Activated CD8-positive, alpha-beta T cell treated with anti-CD3 and anti-CD28 coated beads, Interleukin-2, amount 10 ng/mL, durations not matched to agents 7 days and 5 days (primary cell): ENCODE results near the gene MARK4. TPM values are rescaled to one million over a fixed set of nuclear protein-coding genes. Genes with fewer than 3 reads are reported as not detected.
"Not testable (repeated sequence)": the region's sequence is repeated elsewhere in the genome, so short reads cannot be mapped to it uniquely, and the experiment has no call there.

Source experiments
- ATAC-seq: fragments of 150-1000 bp; cut with Tn5 transposase; one replicate; pipeline ENCODE4 v1.10.0; 2021; ENCODE audit warnings: moderate library complexity
- CTCF ChIA-PET: fragments of 350-600 bp; sonication (Branson Sonifier 250); formaldehyde crosslinking; loops from one replicate; lab custom pipeline; 2021; ENCODE audit warnings: antibody characterized with exemption; lab: Charles Lee
- POLR2A ChIA-PET: fragments of 350-600 bp; sonication (Branson Sonifier 250); formaldehyde crosslinking; loops from one replicate; lab custom pipeline; 2021; ENCODE audit warnings: antibody characterized with exemption; lab: Charles Lee
- DNase-seq: peaks from one replicate; pipeline ENCODE4 v3.0.0-alpha.2; 2020
- H3K27ac Mint-ChIP-seq: one replicate; pipeline ENCODE4 v1.8.0; 2021; ENCODE audit warnings: mild to moderate bottlenecking, mixed read lengths
- H3K27me3 Mint-ChIP-seq: one replicate; pipeline ENCODE4 v1.8.0; 2021; ENCODE audit warnings: low read depth, mixed read lengths
- H3K36me3 Mint-ChIP-seq: one replicate; pipeline ENCODE4 v1.8.0; 2021; ENCODE audit warnings: low read depth, mixed read lengths
- H3K4me1 Mint-ChIP-seq: one replicate; pipeline ENCODE4 v1.8.0; 2021; ENCODE audit warnings: low read depth, mixed read lengths
- H3K4me3 Mint-ChIP-seq: one replicate; pipeline ENCODE4 v1.8.0; 2021; ENCODE audit warnings: mild to moderate bottlenecking, mixed read lengths
- H3K9me3 Mint-ChIP-seq: one replicate; pipeline ENCODE4 v1.8.0; 2022; ENCODE audit warnings: mixed read lengths; ENCODE audit not compliant: insufficient read depth
- total RNA-seq, 2 experiments: library from RNA; stranded (reverse); gene quantifications; one replicate each; pipeline ENCODE4 v1.2.3, GENCODE V29; 2021

MARK4 gene
- total RNA-seq, 2 experiments from 2014 or later, result 18.3 to 18.5 TPM

DNA sequence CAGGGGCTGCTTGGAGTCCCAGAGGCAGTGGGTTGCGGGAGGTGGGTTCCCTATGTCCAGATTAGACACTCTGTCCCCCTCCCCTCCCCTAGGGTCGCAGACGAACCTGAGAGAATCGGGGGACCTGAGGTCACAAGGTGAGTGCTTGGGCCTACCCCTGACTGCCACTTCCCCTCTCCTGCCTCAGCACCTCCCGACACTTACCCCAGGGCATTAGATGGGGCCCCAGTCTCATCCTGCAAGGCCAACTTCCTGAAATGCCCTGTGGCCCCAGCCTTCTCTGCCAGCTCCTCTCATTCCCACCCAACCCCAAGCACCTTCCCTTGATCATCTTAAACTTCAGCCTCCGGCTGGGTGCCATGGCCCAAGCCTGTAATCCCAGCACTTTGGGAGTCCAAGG, 48.6 kb downstream of the MARK4 start:
- no peak for ATAC-seq
- H3K9me3 Mint-ChIP-seq, result no peaks in the 10 kb centered on the region
- DNase-seq, result no peak
- no peak overlapping the region for H3K4me3 Mint-ChIP-seq
- peaks cover 3% of the 10 kb centered on the region for H3K36me3 Mint-ChIP-seq
- ChIA-PET POLR2A (no interaction called here), CTCF (no interaction called here)
- H3K27ac Mint-ChIP-seq, result no peak overlapping the region
- no peaks in the 10 kb centered on the region for H3K4me1 Mint-ChIP-seq
- H3K27me3 Mint-ChIP-seq, result no peaks in the 10 kb centered on the region

DNA sequence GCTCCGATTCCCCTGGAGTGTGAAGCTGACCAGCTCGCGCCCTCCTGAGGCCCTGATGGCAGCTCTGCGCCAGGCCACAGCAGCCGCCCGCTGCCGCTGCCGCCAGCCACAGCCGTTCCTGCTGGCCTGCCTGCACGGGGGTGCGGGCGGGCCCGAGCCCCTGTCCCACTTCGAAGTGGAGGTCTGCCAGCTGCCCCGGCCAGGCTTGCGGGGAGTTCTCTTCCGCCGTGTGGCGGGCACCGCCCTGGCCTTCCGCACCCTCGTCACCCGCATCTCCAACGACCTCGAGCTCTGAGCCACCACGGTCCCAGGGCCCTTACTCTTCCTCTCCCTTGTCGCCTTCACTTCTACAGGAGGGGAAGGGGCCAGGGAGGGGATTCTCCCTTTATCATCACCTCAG, 51.3 kb downstream of the MARK4 start:
- H3K4me3 Mint-ChIP-seq, result no peak overlapping the region
- no peaks in the 10 kb centered on the region for H3K27me3 Mint-ChIP-seq
- DNase-seq (no peak), ATAC-seq (no peak)
- ChIA-PET POLR2A (no interaction called here), CTCF (no interaction called here)
- H3K4me1 Mint-ChIP-seq, result no peaks in the 10 kb centered on the region
- peaks cover 2% of the 10 kb centered on the region for H3K36me3 Mint-ChIP-seq
- H3K27ac Mint-ChIP-seq, result no peak overlapping the region
- H3K9me3 Mint-ChIP-seq, result no peaks in the 10 kb centered on the region

DNA sequence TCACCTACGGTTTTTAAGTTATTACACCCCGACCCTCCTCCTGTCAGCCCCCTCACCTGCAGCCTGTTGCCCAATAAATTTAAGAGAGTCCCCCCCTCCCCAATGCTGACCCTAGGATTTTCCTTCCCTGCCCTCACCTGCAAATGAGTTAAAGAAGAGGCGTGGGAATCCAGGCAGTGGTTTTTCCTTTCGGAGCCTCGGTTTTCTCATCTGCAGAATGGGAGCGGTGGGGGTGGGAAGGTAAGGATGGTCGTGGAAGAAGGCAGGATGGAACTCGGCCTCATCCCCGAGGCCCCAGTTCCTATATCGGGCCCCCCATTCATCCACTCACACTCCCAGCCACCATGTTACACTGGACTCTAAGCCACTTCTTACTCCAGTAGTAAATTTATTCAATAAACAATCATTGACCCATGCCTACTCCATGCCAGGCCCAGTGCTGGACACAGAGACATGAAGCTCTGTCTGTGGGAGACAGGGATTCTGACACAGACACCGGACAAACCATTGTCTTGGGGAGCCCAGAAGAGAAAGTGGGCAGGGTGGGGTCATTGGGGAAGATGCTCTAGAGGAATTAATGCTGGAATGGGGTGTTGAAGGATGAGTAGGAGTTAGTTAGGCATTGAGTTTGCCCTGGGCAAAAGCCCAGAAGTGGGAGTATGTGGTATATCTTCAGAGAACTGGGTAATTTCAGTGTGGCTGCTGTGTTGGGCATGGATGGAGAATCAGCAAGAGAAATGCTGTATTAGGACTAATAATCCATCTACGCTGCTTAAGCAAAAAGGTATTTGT, 52.4 kb downstream of the MARK4 start:
- ATAC-seq, result no peak
- CTCF ChIA-PET, result no interaction called here
- DNase-seq, result no peak
- POLR2A ChIA-PET, result no interaction called here
- no peak overlapping the region for H3K4me3 Mint-ChIP-seq
- no peaks in the 10 kb centered on the region for H3K4me1 Mint-ChIP-seq
- H3K36me3 Mint-ChIP-seq, result peaks cover 2% of the 10 kb centered on the region
- no peak overlapping the region for H3K27ac Mint-ChIP-seq
- no peaks in the 10 kb centered on the region for H3K27me3 Mint-ChIP-seq
- H3K9me3 Mint-ChIP-seq, result no peaks in the 10 kb centered on the region

DNA sequence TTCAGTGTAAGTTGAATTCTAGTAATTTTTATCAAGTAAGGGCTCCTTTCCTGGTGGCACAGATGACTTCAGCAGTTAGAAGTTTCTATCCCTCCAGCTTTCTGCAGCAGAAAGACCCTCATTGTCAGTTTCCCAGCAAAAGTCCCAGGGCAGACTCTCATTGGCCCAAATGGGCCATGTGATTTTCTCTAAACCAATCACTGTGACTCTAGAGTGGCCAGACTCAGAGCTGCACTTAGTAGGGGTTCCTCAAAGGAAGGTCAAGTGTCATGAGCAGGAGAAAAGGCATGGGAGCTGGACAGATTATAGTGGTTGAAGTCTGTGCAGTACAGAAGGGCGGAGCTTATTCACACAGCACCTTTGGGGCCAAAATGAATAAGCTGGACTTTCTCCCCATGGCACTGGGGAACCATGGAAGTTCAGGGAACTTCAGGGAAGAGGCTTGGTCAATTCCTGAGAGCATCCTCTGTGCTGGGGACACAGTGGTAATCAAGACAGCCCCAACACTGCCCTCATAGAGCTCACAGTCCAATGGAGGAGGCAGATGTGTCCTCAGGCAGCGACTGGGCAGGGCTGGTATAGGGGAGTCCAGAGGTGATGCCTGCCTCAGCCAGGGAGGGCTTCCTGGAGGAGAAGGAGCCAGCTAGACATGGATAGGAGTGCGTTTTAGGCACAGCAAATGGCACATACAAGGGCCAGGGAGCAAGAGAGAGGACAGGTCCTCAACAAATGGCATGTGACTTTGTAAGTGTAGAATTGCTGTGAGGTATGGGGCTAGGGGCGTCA, 53.3 kb downstream of the MARK4 start:
- Mint-ChIP-seq H3K27ac (no peak overlapping the region), H3K4me1 (no peaks in the 10 kb centered on the region), H3K27me3 (no peaks in the 10 kb centered on the region), H3K36me3 (peaks cover 2% of the 10 kb centered on the region), H3K9me3 (no peaks in the 10 kb centered on the region), H3K4me3 (no peak overlapping the region)
- POLR2A ChIA-PET, result no interaction called here
- CTCF ChIA-PET, result no interaction called here
- no peak for ATAC-seq
- no peak for DNase-seq

DNA sequence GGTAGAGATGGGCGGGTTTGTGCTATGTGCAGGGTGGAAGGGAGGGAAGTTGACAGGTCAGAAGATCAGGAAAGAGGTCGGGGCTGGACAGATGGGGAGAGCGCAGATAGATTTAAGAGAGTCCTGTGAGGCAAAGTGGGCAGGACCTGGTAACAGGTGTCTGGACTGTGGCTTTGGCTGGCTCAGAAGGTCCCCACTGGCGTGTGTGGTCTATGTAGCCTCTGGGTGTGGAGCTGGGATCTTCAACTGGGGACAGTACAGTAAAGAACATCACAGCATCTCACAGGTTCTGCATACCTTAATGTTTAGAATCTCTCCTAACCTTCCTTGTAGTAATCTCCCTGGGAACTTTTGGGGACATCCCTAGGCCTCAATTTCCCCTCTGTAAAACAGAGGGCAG, 53.9 kb downstream of the MARK4 start:
- Mint-ChIP-seq H3K4me3 (no peak overlapping the region), H3K9me3 (no peaks in the 10 kb centered on the region), H3K36me3 (peaks cover 2% of the 10 kb centered on the region), H3K4me1 (no peaks in the 10 kb centered on the region), H3K27ac (no peak overlapping the region), H3K27me3 (no peaks in the 10 kb centered on the region)
- ChIA-PET POLR2A (no interaction called here), CTCF (no interaction called here)
- DNase-seq (no peak), ATAC-seq (no peak)

DNA sequence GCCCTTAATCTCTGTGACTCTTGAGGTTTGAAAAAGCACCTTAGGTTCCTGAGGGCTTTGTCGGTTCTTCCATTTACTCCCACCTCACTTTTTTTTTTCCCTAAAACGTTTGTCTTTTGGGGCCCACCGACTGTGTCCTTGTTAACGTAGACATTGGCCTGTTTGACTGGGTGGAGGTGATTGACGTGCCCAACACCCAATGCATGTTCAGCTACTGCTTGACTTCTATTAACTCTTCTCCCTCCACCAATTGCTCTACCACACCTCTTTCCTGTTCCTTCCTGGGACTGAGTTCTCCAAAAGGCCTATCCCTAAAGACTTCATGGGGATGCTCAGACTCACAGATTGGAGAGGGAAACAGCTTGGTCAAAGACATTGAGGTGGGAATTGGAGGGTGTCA, 54.4 kb downstream of the MARK4 start:
- POLR2A ChIA-PET, result no interaction called here
- CTCF ChIA-PET, result no interaction called here
- no peak overlapping the region for H3K4me3 Mint-ChIP-seq

DNA sequence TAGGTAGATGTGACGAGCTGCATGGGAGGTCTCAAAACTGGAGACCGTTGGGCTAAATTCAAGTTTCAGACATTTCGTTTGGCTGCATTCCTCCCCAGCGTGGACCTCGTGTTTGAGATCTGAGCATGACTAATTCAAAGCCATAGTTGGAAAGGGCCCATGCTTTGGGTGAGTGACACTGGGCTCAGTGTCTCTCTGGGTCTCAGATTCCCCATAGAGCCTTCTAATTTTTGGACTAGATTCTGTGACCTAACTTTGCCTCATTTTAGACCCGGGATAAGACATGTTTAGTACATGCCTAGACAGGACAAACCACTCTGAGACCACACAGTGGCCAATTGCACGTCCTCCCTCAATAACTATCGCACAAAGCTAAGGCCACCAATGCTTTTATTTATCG, 55.0 kb downstream of the MARK4 start:
- POLR2A ChIA-PET, result no interaction called here
- CTCF ChIA-PET, result no interaction called here
- H3K4me3 Mint-ChIP-seq, result no peak overlapping the region

More for the DNA sequence above, 54.4 kb downstream of the MARK4 start:
- Mint-ChIP-seq H3K27me3 (no peaks in the 10 kb centered on the region), H3K27ac (no peak overlapping the region), H3K36me3 (no peaks in the 10 kb centered on the region), H3K9me3 (no peaks in the 10 kb centered on the region), H3K4me1 (no peaks in the 10 kb centered on the region)
- DNase-seq (no peak), ATAC-seq (no peak)

DNA sequence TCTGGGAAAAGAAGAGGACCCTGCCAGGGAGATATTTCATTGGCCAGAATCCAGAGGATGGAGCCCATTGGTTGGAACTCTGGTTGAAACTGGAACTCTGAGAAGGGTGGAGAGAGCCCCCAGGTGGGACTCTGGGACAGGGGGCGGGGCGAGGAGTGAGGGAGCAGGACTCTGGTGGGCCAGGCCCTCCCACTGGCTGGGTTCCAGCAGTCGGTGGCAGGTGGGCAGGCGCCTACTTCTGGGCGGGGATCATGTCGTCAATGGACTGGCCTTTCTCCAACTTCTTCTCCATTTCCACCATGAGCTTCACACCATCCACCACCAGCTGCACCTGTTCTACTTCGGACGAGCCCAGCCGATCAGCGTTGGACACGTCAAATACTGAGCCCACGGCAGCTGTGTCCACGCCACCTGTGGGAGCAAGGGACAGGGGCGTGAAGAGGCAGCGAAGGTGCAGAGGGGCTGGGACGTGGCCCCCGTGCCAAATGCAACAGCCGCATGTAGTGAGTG, 55.5 kb downstream of the MARK4 start:
- POLR2A ChIA-PET, result no interaction called here

More for the DNA sequence above, 55.0 kb downstream of the MARK4 start:
- H3K36me3 Mint-ChIP-seq, result no peaks in the 10 kb centered on the region
- H3K9me3 Mint-ChIP-seq, result no peaks in the 10 kb centered on the region
- no peak overlapping the region for H3K27ac Mint-ChIP-seq
- DNase-seq, result no peak
- no peak for ATAC-seq
- no peaks in the 10 kb centered on the region for H3K27me3 Mint-ChIP-seq
- no peaks in the 10 kb centered on the region for H3K4me1 Mint-ChIP-seq

DNA sequence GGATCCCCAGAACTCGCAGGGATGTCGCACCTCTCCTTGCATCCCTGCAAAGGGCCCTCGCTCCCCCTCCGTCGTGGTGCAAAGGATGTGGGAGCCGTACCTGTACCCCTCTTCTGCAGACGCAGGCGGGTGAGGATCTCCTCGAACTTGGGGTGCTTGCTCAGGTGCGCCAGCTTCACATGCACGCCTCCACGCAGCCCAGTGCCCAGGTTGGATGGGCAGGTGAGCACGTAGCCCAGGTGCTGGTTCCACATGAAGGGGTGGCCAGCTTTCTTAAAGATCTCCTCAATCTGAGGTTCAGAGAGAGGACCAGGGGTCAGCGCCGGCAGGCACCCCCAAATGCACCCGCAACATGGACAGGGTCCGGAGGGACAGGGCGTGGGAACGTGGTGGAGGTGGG, 56.3 kb downstream of the MARK4 start:
- ATAC-seq, result no peak
- Mint-ChIP-seq H3K4me1 (peaks cover 2% of the 10 kb centered on the region), H3K9me3 (no peaks in the 10 kb centered on the region), H3K4me3 (no peak overlapping the region), H3K36me3 (no peaks in the 10 kb centered on the region), H3K27me3 (no peaks in the 10 kb centered on the region), H3K27ac (no peak overlapping the region)
- CTCF ChIA-PET, result no interaction called here
- POLR2A ChIA-PET, result no interaction called here
- no peak for DNase-seq

More for the DNA sequence above, 55.5 kb downstream of the MARK4 start:
- Mint-ChIP-seq H3K9me3 (no peaks in the 10 kb centered on the region), H3K27ac (no peak overlapping the region), H3K4me1 (peaks cover 2% of the 10 kb centered on the region), H3K36me3 (no peaks in the 10 kb centered on the region), H3K4me3 (no peak overlapping the region), H3K27me3 (no peaks in the 10 kb centered on the region)
- ATAC-seq, result no peak
- CTCF ChIA-PET, result no interaction called here
- DNase-seq, result no peak

DNA sequence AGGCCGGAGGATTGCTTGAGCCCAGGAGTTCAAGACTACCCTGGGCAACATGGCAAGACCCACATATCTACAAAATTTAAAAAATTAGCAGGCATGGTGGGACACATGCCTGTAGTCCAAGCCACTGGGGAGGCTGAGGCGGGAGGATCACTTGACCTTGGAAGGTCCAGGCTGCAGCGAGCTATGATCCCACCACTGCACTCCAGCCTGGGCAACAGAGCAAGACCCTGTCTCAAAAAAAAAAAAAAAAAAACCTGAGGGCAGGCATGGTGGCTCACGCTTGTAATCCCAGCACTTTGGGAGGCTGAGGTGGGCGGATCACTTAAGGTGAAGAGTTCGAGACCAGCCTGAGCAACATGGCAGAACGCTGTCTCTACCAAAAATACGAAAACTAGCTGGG, 58.3 kb downstream of the MARK4 start:
- H3K27ac Mint-ChIP-seq, POLR2A ChIA-PET, H3K36me3 Mint-ChIP-seq, H3K4me1 Mint-ChIP-seq, H3K27me3 Mint-ChIP-seq, H3K9me3 Mint-ChIP-seq, H3K4me3 Mint-ChIP-seq, CTCF ChIA-PET, ATAC-seq, DNase-seq: not testable (repeated sequence)

DNA sequence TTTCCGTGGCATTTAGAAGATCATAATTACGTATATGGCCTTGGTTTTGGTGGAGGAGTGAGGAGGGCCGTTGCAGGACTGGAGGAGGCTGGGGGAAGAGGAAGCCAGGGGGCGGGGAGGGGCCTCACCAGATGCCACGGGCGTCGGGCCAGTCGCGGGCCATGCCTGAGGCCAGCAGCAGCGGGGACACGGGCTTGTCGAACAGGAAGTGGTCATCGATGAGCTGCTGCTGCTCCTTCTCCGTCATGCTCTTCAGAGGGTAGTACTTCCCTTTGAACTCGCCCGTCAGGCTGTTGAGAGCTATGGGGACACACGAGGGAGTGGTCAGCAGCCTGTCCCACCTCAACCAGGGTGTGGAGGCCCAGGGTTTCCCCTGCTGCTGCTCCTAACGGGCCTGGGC, 60.5 kb downstream of the MARK4 start:
- Mint-ChIP-seq H3K9me3 (no peaks in the 10 kb centered on the region), H3K27me3 (peaks cover 13% of the 10 kb centered on the region), H3K36me3 (no peaks in the 10 kb centered on the region), H3K4me1 (peaks cover 2% of the 10 kb centered on the region), H3K27ac (no peak overlapping the region), H3K4me3 (no peak overlapping the region)
- POLR2A ChIA-PET, result no interaction called here
- ATAC-seq (no peak), DNase-seq (no peak)
- CTCF ChIA-PET, result no interaction called here

DNA sequence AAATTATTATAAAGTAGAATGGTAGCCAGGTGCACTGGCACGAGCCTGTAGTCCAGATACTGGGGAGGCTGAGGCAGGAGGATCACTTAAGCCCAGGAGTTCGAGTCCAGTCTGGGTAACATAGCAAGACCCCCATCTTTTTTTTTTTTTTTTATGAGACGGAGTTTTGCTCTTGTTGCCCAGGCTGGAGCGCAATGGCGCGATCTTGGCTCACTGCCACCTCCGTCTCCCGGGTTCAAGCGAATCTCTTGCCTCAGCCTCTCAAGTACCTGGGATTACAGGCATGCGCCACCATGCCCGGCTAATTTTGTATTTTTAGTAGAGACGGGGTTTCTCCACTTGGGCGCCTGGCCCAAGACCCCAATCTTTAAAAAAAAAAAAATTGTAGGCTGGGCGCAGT, 61.2 kb downstream of the MARK4 start:
- H3K4me1 Mint-ChIP-seq, DNase-seq, H3K27ac Mint-ChIP-seq, H3K4me3 Mint-ChIP-seq, H3K9me3 Mint-ChIP-seq, ATAC-seq, CTCF ChIA-PET, H3K36me3 Mint-ChIP-seq, POLR2A ChIA-PET: not testable (repeated sequence)
- H3K27me3 Mint-ChIP-seq, result peaks cover 13% of the 10 kb centered on the region
